D721Med (cell line): ENCODE measurements around the gene ZBTB2.
A peak's percentile ranks its signal among the peaks of the same experiment; 100 is the strongest.

Experiments
- DNase-seq: peaks from one replicate; pipeline ENCODE4 v3.0.0; 2011; ENCODE audit warnings: low spot score; ENCODE audit not compliant: insufficient read length
- FAIRE-seq: peaks from 2 replicates; lab custom pipeline; 2011; peaks lifted over from hg19 to GRCh38; lab: Jason Lieb, UNC
- TF ChIP-seq, protein P1 (sequence below): IDR thresholded peaks from 2 replicates; pipeline ENCODE4 v1.5.1; 2012; ENCODE audit warnings: mild to moderate bottlenecking, control low read depth; ENCODE audit not compliant: insufficient read depth; ENCODE audit errors: missing control alignments

ZBTB2 gene, protein sequence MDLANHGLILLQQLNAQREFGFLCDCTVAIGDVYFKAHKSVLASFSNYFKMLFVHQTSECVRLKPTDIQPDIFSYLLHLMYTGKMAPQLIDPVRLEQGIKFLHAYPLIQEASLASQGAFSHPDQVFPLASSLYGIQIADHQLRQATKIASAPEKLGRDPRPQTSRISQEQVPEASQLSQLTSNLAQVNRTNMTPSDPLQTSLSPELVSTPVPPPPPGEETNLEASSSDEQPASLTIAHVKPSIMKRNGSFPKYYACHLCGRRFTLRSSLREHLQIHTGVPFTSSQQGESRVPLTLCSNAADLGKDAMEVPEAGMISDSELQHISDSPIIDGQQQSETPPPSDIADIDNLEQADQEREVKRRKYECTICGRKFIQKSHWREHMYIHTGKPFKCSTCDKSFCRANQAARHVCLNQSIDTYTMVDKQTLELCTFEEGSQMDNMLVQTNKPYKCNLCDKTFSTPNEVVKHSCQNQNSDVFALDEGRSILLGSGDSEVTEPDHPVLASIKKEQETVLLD

DNA sequence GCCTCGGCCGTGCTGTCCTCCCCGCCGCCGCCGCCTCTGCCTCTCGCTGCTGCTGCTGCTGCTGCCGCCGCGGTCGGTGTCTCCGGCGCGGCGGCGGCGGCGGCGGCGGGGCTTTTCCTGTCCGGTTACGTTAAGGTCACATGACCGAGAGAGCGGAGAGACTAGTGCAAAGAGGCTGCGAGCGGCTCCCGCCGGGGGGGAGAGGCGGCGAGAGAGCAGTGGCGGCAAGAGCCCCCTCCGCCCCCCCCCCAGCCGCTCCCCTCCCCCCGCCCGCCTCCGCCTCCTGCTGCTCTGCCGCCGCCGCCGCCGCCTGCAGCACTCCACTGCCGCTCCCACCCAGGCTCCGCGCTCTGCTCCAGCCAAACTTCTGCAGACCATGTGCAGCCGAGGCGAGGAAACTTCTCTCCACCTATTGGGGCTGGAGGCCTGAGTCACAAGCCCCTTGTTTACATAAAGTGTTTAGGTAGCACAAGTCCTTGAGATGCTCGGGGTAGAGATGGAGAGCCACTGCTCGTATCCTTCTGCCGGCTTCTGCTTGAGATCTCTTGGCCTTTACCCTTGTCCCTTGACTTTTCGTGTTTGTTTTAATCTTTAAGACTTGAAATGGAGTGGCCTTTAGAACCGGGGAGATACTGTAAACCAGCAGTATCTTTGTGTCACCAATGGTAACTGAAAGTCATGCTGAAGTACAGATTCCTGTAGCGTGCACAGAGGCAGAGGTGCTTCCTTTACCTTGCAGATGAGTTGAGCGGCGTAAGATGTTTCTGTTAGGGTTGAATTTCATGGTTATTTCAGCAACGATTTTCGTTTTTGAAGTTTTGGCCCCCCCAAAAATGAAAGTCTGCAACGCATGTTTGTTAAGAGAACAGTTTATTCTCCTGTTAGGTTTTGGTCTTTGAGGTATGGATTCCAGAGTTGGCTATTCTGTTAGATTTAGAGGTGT is at the start of gene ZBTB2:
Gene ZBTB2 (minus strand): TSS at position 89 of the 943 bp plus-strand sequence. CDS start 17,922 bp downstream, outside the sequence.
- DNase-seq, result no peak
- TF ChIP-seq, protein P1, sequence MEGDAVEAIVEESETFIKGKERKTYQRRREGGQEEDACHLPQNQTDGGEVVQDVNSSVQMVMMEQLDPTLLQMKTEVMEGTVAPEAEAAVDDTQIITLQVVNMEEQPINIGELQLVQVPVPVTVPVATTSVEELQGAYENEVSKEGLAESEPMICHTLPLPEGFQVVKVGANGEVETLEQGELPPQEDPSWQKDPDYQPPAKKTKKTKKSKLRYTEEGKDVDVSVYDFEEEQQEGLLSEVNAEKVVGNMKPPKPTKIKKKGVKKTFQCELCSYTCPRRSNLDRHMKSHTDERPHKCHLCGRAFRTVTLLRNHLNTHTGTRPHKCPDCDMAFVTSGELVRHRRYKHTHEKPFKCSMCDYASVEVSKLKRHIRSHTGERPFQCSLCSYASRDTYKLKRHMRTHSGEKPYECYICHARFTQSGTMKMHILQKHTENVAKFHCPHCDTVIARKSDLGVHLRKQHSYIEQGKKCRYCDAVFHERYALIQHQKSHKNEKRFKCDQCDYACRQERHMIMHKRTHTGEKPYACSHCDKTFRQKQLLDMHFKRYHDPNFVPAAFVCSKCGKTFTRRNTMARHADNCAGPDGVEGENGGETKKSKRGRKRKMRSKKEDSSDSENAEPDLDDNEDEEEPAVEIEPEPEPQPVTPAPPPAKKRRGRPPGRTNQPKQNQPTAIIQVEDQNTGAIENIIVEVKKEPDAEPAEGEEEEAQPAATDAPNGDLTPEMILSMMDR, result no peak
- FAIRE-seq, result no peak

DNA sequence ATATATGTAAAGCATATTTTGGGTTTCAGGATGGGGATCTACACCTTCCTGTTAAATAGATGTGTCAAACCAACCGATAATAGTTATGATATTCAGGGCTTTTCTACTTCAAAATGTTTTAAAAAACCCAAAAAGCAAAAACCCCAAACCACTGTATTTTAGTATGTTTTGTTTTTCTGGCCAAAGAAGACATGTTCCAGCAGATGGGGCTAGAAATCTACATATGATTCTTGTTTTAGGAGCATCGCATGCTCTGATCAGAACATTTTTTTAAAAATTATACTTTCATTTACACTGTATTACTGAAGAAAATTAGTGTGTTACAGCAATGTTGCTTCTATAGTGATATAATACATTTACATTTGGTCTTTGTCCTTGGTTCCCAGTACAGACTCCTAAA is 49.6 kb upstream of the ZBTB2 start:
- TF ChIP-seq, protein P1, result peak; percentile 13
- FAIRE-seq (no peak), DNase-seq (no peak)

- FAIRE-seq (no peak), DNase-seq (no peak)
- TF ChIP-seq, protein P1, result no peak
Observed at GRCh38 chr6:151440498-151440897, 49.1 kb upstream of the ZBTB2 start.

DNA sequence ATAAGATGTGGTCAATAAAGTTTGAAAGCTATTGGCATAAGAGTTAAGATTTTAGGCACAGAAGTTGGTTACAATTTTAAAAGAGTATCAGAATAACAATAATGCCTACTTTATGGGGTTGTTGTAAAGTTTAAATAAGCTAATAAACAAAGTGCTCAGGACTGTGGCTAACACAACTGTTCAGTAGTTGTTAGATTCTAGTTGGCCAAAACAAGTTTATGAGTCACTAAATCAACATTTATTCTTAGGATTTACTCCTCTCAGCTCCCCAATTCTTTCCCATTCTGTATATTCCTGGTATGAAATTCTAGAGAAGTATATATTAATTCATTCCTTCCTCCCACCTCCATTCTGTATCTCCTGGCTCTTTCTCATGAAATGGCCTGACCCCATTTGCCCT is 46.0 kb upstream of the ZBTB2 start:
- no peak for FAIRE-seq
- DNase-seq, result no peak
- TF ChIP-seq, protein P1, result no peak

DNA sequence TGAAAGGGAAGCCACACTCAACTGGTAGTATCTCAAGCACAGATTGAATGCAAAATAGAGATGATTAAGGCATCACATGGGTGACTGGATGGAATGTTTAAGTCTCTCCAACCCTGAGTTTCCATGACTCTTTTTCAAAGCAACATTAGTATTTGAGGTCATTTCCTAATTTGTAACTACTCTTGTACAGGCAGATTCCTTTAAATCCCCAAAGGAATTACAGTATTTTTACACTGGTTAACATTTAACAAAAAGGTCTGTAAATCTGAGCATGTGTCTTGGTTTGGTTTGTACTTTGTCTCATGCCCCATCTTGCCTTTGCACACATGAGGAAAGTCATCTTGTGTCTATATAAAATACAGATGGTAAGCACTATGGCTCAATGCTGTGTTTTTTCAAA is 45.4 kb upstream of the ZBTB2 start:
- DNase-seq (no peak), FAIRE-seq (no peak)
- TF ChIP-seq, protein P1, result no peak

DNA sequence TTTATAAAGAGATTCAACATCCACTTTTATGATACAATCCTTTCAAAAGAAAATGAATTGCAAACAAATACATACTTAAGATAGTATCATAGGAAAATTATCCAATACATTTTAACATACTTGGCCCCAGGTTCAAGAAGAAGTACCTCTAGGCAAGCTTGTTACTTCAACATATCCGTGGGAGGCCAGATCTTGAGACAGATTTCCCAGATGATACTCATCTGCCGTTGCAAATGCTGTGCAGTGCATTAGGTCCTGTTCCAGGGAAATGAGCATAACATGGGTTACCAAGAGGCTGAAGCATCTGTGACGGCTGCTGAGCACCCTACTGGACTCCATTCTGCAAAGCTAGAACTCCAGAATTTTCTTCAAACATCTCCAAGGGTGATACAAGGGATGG is 44.9 kb upstream of the ZBTB2 start:
- TF ChIP-seq, protein P1, result no peak
- DNase-seq (no peak), FAIRE-seq (no peak)
